Astrocyte (in vitro differentiated cells and primary cell): ENCODE measurements around the gene BATF2.

Source experiments
- CTCF ChIP-seq: IDR thresholded peaks from 2 replicates; pipeline ENCODE4 v1.5.1; 2011; ENCODE audit warnings: low read depth, mild to moderate bottlenecking, inconsistent platforms, low read length, moderate library complexity; ENCODE audit not compliant: insufficient read depth
- EZH2 ChIP-seq: IDR thresholded peaks from 2 replicates; pipeline ENCODE4 v1.6.1; 2012; ENCODE audit warnings: mild to moderate bottlenecking, low read length, inconsistent platforms; ENCODE audit not compliant: insufficient read depth

- TF ChIP-seq CTCF (no peak), EZH2 (no peak)
Observed at GRCh38 chr11:65008873-65009272, 12.1 kb upstream of the BATF2 start.
